22Rv1 (cell line): ENCODE measurements around the gene OSTM1.

Experiments
- H3K27ac ChIP-seq: fragments of 450-650 bp; 2 replicates; pipeline ENCODE4 v1.5.1; 2017
- ZFX ChIP-seq: fragments of 450-650 bp; IDR thresholded peaks from 2 replicates; pipeline ENCODE4 v1.6.1; 2017; ENCODE audit warnings: antibody characterized with exemption, borderline replicate concordance
- TF ChIP-seq, protein P1 (sequence below): fragments of 450-650 bp; IDR thresholded peaks from 2 replicates; pipeline ENCODE4 v1.5.1; 2017; ENCODE audit warnings: mild to moderate bottlenecking

Gene OSTM1

DNA sequence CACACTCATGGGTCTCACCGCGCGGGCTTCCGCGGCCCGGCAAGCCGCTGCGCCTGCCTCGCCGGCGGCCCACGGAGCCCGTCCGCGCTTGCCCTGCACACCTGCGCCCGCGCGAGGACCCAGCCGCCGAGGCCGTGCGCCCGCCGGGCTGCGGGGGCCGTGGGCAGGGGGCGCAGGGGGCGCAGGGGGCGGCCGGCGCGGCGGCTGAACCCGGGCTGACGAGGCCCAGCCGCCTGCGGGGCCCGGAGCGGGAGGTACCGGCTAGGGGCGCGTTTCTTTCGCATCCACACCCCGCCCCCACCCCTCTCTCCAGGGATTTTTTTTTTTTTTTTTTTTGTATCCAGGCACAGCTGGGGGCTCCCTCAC is 43.8 kb upstream of the OSTM1 start:
- no peak overlapping the region for H3K27ac ChIP-seq
- no peak for TF ChIP-seq ZFX
- TF ChIP-seq, protein P1, sequence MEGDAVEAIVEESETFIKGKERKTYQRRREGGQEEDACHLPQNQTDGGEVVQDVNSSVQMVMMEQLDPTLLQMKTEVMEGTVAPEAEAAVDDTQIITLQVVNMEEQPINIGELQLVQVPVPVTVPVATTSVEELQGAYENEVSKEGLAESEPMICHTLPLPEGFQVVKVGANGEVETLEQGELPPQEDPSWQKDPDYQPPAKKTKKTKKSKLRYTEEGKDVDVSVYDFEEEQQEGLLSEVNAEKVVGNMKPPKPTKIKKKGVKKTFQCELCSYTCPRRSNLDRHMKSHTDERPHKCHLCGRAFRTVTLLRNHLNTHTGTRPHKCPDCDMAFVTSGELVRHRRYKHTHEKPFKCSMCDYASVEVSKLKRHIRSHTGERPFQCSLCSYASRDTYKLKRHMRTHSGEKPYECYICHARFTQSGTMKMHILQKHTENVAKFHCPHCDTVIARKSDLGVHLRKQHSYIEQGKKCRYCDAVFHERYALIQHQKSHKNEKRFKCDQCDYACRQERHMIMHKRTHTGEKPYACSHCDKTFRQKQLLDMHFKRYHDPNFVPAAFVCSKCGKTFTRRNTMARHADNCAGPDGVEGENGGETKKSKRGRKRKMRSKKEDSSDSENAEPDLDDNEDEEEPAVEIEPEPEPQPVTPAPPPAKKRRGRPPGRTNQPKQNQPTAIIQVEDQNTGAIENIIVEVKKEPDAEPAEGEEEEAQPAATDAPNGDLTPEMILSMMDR = no peak

- H3K27ac ChIP-seq = no peak overlapping the region
- TF ChIP-seq, protein P1 = no peak; the same call in 1 of the 2 replicates
These were observed 43.2 kb upstream of the OSTM1 start for GRCh38 chr6:108117427-108118358.

- TF ChIP-seq, protein P1 = no peak
- TF ChIP-seq ZFX = no peak
- no peak overlapping the region for H3K27ac ChIP-seq
These were observed 42.2 kb upstream of the OSTM1 start for GRCh38 chr6:108116546-108117426.

DNA sequence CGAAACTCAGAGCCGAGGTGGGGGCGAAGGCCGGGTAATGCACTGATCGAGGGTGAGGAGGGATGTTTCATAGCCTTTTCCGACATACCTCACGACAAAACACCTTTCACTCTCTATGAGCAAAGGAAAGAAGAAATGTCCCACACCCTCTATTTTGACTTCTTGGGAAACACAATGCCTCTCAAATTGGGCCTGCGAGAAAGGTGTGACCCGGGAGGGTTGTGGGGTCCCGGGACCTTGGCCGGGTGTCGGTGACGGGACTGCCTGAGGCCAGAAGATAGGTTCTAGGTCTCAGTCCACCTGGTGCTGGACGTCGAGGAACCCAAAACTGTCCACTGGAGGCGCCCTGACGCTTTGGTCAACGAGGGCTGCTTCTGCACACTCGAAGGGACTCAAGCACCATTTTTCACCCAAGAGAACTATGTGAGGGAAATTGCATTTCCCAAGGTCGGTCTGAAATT is 41.1 kb upstream of the OSTM1 start:
- no peak overlapping the region for H3K27ac ChIP-seq
- TF ChIP-seq, protein P1 = peak; percentile 78
- TF ChIP-seq ZFX = no peak

DNA sequence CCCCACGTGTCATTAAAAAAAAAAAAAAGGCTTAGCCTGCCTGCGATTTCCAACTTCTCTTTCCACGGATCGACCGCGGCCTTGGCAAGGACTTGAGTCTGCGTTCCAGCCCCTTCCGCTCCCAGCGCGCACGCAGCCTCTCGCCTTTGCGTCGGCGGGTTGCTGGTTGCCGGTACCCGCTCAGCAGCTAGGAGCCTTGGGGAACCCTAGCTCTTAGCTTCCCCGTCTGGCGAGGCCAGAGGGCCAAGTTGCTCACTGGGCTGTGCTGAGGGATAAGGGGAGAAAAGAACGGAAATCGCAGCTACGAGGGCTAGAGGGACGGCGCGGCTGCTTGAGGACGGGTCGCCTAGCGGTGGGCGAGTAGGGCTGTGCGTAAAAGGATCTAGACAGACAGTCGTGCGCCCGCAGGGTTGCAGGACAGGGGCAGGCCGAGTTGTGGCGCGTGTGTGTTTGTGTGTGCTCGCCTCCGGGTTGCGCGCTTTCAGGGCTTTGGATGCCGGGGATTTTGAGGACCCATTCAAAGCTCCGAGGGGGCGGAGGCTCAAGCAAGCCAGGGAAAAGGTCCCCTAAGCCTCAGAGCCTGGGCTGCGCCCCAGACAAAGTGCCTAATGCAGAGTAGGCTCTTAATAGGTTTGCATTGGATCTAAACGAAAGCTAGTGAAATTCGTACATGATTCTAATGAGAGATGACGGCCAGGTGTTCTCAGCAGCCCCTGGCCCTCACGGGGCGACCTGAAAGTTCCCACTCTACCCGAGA is 40.5 kb upstream of the OSTM1 start:
- no peak overlapping the region for H3K27ac ChIP-seq
- TF ChIP-seq ZFX = no peak
- TF ChIP-seq, protein P1 = no peak

- H3K27ac ChIP-seq = no peak overlapping the region
- TF ChIP-seq, protein P1 = peak; percentile 64
- TF ChIP-seq ZFX = no peak
These were observed 39.3 kb upstream of the OSTM1 start for GRCh38 chr6:108113557-108114519.
